Measurements from ENCODE around the gene RTP3.
"Not testable (repeated sequence)": the region's sequence is repeated elsewhere in the genome, so short reads cannot be mapped to it uniquely, and the experiment has no call there.

Gene RTP3

DNA sequence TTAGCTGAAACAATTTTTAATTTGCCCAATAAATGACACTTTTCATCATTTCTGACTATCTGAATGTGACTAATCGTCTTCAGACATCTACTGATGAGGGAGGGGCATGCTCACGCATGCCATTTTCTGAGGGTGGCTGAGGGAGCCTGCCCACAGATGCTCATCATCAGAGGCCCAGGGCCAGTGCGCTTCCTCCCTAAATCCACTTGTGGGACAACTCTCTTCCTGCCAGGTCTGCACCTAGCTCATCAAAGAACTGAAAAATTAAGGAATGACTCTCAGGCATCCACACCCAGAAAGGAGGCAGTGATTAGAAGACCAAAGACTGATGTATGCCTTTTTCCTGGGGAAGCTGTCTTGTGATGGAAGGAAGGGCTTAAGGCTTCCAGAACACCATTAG lies 22.8 kb downstream of the RTP3 start:
- DNase-seq: no peak

- DNase-seq: no peak
These were observed 23.3 kb downstream of the RTP3 start for GRCh38 chr3:46521096-46521495.

GRCh38 chr3:46522201-46522600 lies 24.4 kb downstream of the RTP3 start:
- not testable (repeated sequence) for DNase-seq

DNA sequence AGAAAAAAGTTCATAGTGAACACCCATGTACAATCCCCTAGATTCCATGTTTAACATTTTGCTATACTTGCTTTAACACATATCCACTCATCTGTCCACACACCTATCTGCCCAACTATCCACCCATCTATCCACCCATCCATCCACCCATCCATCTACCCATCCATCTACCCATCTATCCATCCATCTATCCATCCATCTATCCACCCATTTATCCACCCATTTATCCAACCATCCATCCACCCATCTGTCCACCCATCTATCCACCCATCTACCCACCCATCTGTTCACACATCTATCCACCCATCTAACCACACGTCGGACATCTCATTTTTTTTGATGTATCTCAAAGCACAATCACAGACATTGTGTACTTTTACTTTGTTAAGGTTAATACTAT lies 25.8 kb downstream of the RTP3 start:
- DNase-seq: no peak

DNA sequence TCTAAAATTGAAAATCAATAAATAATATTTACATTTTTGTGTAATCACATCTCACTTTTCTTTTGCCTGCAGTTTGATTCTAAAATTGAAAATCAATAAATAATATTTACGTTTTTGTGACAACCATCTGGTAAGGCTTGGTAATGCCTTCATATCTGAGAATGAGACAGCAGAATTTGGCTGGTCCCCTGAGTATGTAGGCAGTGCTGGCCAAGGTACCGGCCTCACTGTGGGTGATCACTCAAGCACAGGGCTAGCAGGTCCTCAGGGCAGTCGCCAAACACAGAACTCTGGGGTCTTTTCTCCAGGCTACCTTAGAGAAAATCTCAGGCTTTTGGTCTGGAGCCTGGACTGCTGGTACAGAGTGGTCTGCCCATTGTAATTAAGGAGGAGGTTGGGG lies 26.2 kb downstream of the RTP3 start:
- DNase-seq: no peak

DNA sequence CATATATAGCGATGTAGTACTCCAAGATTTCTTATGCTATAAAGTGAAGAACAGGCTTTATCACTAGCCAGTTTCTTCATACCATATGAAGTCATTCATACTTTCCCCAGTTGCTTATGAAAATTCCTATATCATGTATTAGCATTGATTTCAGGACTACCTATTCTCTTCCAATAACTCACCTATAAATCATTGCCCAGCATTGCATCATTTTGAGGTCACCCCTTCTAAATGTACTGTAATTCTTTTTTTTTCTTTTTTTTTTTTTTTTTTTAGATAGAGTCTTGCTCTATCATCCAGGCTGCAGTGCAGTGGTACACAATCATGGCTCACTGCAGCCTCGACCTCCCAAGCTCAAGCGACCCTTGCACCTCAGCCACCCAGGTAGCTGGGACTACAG lies 27.1 kb downstream of the RTP3 start:
- no peak for DNase-seq

- no peak for DNase-seq
These were observed 29.5 kb downstream of the RTP3 start for GRCh38 chr3:46527239-46527638.

GRCh38 chr3:46533091-46533490 lies 35.3 kb downstream of the RTP3 start:
- no peak for DNase-seq

GRCh38 chr3:46535746-46536145 lies 38.0 kb downstream of the RTP3 start:
- no peak for DNase-seq

DNA sequence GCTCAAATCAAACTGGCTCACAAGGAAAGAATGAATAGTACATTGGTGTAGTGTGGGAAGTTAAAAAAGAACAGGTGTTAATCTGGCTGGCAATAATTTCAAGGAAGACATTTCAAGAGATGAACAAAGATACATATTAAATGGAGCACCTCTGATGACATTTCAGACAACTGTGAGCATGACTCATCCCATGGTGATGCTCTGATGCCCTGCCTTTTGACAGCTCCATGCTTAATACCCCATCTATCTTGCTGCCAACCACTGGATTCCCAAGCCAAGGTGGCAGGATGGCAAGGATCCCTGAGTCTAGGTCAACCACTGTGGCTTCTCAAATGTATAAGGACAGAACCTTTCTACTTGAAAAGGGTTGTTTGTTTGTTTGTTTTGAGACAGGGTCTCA lies 39.0 kb downstream of the RTP3 start:
- DNase-seq: no peak

GRCh38 chr3:46537316-46537715 lies 39.5 kb downstream of the RTP3 start:
- DNase-seq: no peak

DNA sequence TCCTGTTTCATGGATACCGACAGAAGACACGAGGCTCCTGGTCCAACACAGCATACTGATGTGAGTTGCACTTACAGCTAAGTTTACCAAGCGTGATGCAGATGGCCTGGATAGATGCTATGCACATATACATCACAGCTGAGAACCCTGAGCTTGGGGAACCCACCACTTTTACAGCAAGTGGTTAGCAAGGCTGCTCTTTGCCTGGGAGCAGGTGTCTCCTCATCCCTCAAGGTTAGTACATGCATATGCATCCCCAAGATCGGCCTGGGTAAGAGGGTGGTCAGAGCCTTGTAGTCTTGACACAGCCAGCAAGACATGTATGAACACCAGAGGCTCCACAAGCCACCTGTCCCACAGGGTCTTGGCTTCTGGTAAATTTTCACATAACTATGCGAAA lies 40.0 kb downstream of the RTP3 start:
- no peak for DNase-seq

DNA sequence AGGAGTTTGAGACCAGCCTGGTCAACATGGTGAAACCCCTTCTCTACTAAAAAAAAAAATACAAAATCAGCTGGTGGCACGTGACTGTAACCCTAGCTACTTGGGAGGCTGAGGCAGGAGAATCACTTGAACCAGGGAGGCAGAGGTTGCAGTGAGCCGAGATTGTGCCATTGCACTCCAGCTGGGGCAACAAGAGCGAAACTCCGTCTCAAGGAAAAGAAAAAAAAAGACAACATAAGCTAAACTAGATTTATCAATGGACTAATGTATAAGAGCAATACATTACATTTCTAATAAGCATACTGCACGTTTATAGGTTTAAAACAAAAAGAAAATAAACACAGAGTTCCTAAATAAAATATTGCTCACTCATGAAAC lies 40.6 kb downstream of the RTP3 start:
- DNase-seq: not testable (repeated sequence)

DNA sequence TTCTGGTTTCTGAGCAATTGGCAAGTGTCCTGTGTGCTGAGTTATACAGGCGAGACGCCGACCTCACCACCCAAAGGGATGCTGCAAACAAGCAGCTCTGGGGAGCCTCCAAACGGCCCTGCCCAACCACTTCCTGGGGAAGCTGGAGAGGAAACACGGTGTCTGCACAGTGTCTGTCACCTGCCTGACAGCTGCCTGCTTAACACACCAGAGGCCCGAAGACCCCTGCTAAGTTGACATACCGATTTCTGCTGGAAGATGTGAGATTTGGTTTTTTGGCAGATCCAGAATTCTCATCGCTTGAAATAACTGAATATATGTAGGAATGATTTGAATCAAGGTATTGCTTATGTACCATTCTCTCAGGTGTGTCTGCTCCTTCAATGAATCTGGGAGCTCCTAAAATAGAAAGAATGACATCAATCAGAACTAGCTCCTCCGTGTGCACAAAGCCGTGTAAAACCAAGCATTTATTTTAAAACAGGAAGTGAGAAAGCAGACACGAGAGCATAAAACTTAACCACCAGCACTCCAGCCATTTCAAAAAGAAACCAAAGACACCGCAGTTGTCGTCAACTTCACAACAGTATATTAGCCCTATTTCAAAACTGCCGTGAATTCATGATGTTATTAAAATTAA lies 41.1 kb downstream of the RTP3 start:
- no peak for DNase-seq

DNA sequence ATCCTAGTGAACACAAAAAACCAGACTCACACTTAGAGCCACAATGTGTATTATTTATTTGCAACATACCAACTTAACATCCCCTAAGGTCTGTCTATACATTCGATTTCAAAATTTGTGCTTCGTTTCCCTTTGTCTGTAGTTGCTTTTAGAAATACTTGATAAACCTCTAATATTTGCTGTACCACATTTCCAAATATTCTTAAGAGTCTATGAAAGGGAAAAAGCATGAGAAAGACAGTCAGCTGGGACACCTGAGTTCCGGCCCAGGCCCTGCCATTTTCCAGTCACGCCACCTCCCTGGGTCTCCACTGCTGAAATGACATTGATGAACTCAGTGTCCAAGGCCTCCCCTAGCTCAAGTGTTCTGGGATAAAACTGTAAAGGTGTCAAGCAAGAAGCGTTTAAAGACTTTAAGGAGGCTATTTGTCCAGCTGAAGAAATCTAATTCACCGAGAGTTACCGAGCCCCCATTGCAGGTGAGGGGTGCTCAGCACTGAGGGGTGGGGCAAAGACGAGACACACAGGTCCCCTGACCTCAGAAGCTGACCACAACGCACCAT lies 41.7 kb downstream of the RTP3 start:
- no peak for DNase-seq

DNA sequence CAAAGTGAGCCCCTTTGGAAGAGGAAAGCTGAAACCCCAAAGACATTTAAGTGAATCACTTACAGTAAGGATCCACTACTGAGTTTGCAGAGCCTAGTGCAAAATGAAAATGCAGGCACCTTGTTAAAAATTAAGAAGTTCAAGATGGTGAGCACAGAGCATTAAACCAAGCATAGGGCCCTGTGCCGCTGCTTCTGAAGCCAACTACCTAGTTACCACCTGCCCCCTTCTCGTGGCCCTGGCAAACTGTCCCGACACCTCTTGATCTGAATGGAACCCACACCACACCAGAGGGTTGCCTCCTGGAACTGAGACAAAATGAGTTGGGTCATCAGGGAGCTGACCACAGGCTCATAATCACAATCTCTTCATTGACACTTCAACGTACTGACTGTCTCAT lies 42.8 kb downstream of the RTP3 start:
- no peak for DNase-seq

GRCh38 chr3:46541835-46542234 lies 44.1 kb downstream of the RTP3 start:
- no peak for DNase-seq

GRCh38 chr3:46542344-46542743 lies 44.6 kb downstream of the RTP3 start:
- DNase-seq: no peak

- DNase-seq: no peak
These were observed 45.0 kb downstream of the RTP3 start for GRCh38 chr3:46542801-46543201.

GRCh38 chr3:46544771-46545503 lies 47.2 kb downstream of the RTP3 start:
- no peak for DNase-seq

- no peak for DNase-seq
These were observed 48.2 kb downstream of the RTP3 start for GRCh38 chr3:46545818-46546630.

- no peak for DNase-seq
These were observed 49.2 kb downstream of the RTP3 start for GRCh38 chr3:46546896-46547440.

DNA sequence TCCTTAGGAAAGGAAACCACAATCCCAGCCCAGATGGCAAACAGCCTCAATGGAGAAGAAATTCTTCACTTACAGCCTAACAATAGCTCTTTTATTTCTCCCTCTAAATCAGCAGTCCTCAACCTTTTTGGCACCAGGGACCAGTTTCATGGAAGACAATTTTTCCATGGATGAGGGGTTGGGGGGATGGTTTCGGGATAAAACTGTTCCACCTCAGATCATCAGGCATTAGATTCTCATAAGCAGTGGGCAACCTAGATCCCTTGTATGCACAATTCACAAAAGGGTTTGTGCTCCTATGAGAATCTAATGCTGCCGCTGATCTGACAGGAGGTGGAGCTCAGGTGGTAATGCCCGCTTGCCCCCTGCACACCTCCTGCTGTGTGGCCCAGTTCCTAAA lies 50.8 kb downstream of the RTP3 start:
- not testable (repeated sequence) for DNase-seq
